Measurements from ENCODE around the gene CNOT3. TPM values are rescaled to one million over a fixed set of nuclear protein-coding genes. Genes with fewer than 3 reads are reported as not detected.
"Not testable (repeated sequence)": the region's sequence is repeated elsewhere in the genome, so short reads cannot be mapped to it uniquely, and the experiment has no call there.

Gene CNOT3
- total and polyA plus RNA-seq, 3 experiments from 2014 or later: 14.8 to 81.7 (median 75.1) TPM

- Histone ChIP-seq H3K36me3 (ENCODE audit: insufficient read depth, low read length) (no peaks in the 10 kb centered on the region), H3K27ac (ENCODE audit: low read depth, low read length) (no peak overlapping the region), H3K27me3 (ENCODE audit: insufficient read depth, low read length, poor library complexity, severe bottlenecking) (no peaks in the 10 kb centered on the region), H3K4me1 (ENCODE audit: insufficient read depth, low read length) (peaks cover 13% of the 10 kb centered on the region), H3K9me3 (ENCODE audit: low read length) (no peaks in the 10 kb centered on the region), H3K4me3 (ENCODE audit: low read length) (no peak overlapping the region)
- peak; percentile 77 to 92 (median 90) for DNase-seq
- Mint-ChIP-seq H3K9me3 (no peaks in the 10 kb centered on the region), H3K4me3 (peak overlapping the region in 1 of 7 donors; percentile 20), H3K36me3 (no peaks in the 10 kb centered on the region), H3K27ac (peak overlapping the region in 4 of 8 donors; percentile 24 to 71 (median 36)), H3K4me1 (peaks cover 8 to 20% (median 13%) of the 10 kb centered on the region in 3 donors), H3K27me3 (peaks cover 0 to 3% of the 10 kb centered on the region in 2 donors)
- POLR2A ChIA-PET: interaction anchor here (1.6 kb wide), 1 partner anchor 22 kb away, joined by 8 read pairs; the partner anchor contains the start of gene MBOAT7
- CTCF ChIA-PET: interaction anchor here (0.7 to 1.9 kb wide), 6 partner anchors 9 to 98 kb away, joined by 3 to 9 read pairs (median 6); partner anchors contain the start of genes LENG1, MBOAT7 and TSEN34
Measured at GRCh38 chr19:54168174-54168917, 30.8 kb downstream of the CNOT3 start.

- DNase-seq: no peak
- CTCF ChIA-PET: interaction anchor here (0.9 to 1.7 kb wide), 3 partner anchors 19 to 96 kb away, joined by 3 to 6 read pairs (median 3); no protein-coding TSS in a partner anchor
Measured at GRCh38 chr19:54169149-54169740, 31.7 kb downstream of the CNOT3 start.

DNA sequence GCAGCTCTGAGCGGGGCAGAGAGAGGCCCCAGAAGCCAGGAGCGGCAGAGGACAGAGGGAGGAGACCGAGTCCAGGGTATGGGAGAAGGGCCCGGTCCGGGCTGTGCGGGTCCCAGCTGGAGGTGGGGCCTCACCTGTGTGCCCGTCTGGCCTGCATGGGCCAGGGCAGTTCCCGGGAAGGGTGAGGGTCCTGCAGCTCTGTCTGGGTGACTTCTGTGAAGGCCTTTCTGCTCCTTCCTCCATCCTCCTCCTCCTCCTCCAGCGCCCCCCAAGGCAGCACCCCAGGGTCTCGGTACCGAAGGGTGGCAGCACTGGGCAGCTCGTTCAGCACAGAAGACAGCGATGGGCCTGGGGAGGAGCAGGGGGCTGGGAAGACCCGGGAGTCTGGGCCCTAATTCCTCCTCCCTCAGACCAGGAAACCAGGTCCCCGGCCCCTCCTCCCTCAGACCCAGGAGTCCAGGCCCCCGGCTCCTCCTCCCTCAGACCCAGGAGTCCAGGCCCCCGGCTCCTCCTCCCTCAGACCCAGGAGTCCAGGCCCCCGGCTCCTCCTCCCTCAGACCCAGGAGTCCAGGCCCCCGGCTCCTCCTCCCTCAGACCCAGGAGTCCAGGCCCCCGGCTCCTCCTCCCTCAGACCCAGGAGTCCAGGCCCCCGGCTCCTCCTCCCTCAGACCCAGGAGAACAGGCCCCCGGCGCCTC lies 34.3 kb downstream of the CNOT3 start:
- H3K4me3 Mint-ChIP-seq; H3K27ac Mint-ChIP-seq; H3K27me3 ChIP-seq (ENCODE audit: insufficient read depth, low read length, poor library complexity, severe bottlenecking); DNase-seq; H3K27ac ChIP-seq (ENCODE audit: low read depth, low read length); H3K36me3 Mint-ChIP-seq; POLR2A ChIA-PET; H3K9me3 ChIP-seq (ENCODE audit: low read length); H3K4me1 ChIP-seq (ENCODE audit: insufficient read depth, low read length); H3K4me1 Mint-ChIP-seq; CTCF ChIA-PET; H3K4me3 ChIP-seq (ENCODE audit: low read length); H3K36me3 ChIP-seq (ENCODE audit: insufficient read depth, low read length); H3K9me3 Mint-ChIP-seq; H3K27me3 Mint-ChIP-seq: not testable (repeated sequence)

More at GRCh38 chr19:54169149-54169740, 31.7 kb downstream of the CNOT3 start:
- Histone ChIP-seq H3K4me1 (ENCODE audit: insufficient read depth, low read length) (peaks cover 4% of the 10 kb centered on the region), H3K27me3 (ENCODE audit: insufficient read depth, low read length, poor library complexity, severe bottlenecking) (no peaks in the 10 kb centered on the region), H3K36me3 (ENCODE audit: insufficient read depth, low read length) (no peaks in the 10 kb centered on the region), H3K9me3 (ENCODE audit: low read length) (no peaks in the 10 kb centered on the region), H3K27ac (ENCODE audit: low read depth, low read length) (no peak overlapping the region), H3K4me3 (ENCODE audit: low read length) (no peak overlapping the region)
- Mint-ChIP-seq H3K27me3 (peaks cover 0 to 3% of the 10 kb centered on the region in 2 donors), H3K36me3 (no peaks in the 10 kb centered on the region), H3K4me1 (peaks cover 6 to 13% (median 8%) of the 10 kb centered on the region in 3 donors), H3K9me3 (no peaks in the 10 kb centered on the region), H3K27ac (no peak overlapping the region), H3K4me3 (no peak overlapping the region)
- POLR2A ChIA-PET: interaction anchor here (0.7 kb wide), 2 partner anchors 27 to 1430 kb away, joined by 3 to 4 read pairs; partner anchors contain the start of gene FIZ1

DNA sequence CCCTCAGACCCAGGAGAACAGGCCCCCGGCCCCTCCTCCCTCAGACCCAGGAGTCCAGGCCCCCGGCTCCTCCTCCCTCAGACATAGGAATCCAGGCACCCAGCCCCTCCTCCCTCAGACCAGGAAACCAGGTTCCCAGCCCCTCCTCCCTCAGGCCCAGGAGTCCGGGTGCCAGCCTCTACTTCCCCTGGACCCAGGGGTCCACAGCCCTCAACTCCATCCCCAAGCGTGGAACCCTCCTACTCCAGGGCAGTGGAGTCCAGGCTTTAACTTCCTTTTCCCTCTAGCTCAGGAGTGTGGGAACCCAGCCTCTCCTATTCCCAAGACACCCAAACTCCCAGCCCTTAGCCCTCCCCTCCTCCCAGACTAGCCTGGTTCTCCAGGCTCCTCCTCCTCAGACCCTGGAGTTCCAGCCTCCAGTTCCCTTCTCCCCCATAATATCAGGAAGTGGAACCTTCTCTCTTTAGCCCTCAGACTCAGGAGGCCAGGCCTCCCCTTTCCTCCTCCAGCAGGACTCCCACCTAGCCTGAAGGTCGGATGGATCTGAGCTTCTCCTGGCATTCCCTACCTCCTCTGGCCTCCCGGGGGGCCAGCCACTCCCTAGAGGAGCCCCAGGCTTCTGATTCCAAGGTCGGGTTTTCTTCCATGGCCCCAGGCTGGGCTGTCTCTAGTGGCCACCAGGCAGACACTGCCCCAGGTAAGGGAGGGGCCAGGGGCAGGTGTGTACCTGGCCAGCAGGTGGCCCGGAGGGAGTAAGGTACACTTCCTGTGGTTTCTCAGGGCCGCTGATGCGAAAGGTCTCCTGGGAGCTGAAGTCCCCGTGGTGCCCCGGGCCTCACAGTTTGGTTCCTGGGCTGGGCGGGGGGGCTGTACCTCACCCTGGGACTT lies 35.2 kb downstream of the CNOT3 start, which contains the start of gene TMC4:
TSS of gene TMC4 (minus strand) at position 690 of the 888 bp plus-strand sequence. CDS start at position 647, 43 bp downstream.
- DNase-seq: no peak
- Histone ChIP-seq H3K27me3 (ENCODE audit: insufficient read depth, low read length, poor library complexity, severe bottlenecking) (no peaks in the 10 kb centered on the region), H3K36me3 (ENCODE audit: insufficient read depth, low read length) (no peaks in the 10 kb centered on the region), H3K27ac (ENCODE audit: low read depth, low read length) (no peak within 1 kb of the TSS), H3K9me3 (ENCODE audit: low read length) (no peaks in the 10 kb centered on the region), H3K4me1 (ENCODE audit: insufficient read depth, low read length) (no peaks in the 10 kb centered on the region), H3K4me3 (ENCODE audit: low read length) (no peak within 1 kb of the TSS)
- ChIA-PET POLR2A (interaction anchor here (0.9 to 1.2 kb wide), 2 partner anchors 17 to 62 kb away, joined by 3 read pairs; partner anchors contain the start of gene MBOAT7), CTCF (interaction anchor here (1.5 to 1.7 kb wide), 3 partner anchors 15 to 35 kb away, joined by 4 read pairs; partner anchors contain the start of gene MBOAT7)
- H3K27me3 Mint-ChIP-seq: no peaks in the 10 kb centered on the region
- H3K4me1 Mint-ChIP-seq: peaks cover 0 to 6% (median 2%) of the 10 kb centered on the region in 3 donors
- H3K36me3 Mint-ChIP-seq: peaks cover 0 to 10% (median 0%) of the 10 kb centered on the region in 3 donors
- H3K4me3 Mint-ChIP-seq: peak within 1 kb of the TSS in 1 of 7 donors; percentile 65
- H3K27ac Mint-ChIP-seq: peak within 1 kb of the TSS in 2 of 8 donors; percentile 42 to 50
- no peaks in the 10 kb centered on the region for H3K9me3 Mint-ChIP-seq

DNA sequence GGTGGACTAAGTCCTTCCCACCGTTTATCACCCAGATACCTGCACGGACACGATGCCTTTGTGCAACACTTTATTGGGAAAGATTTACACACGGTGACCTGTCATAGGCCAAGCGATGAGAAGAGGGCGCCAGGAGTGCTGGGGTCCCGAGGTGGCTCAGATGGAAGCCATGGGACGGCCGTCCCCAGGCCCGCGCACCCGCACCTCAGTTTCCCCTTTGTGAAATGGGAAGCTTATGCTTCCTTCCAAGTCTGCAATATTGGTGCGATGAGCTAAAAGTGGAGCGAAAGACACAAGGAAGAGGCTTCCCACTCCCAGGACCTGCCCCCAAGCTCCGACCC lies 35.8 kb downstream of the CNOT3 start:
- Mint-ChIP-seq H3K36me3 (peaks cover 0 to 14% (median 4%) of the 10 kb centered on the region in 3 donors), H3K4me3 (no peak overlapping the region), H3K27me3 (no peaks in the 10 kb centered on the region), H3K27ac (peak overlapping the region in 1 of 8 donors; percentile 50), H3K9me3 (no peaks in the 10 kb centered on the region), H3K4me1 (peaks cover 0 to 2% (median 2%) of the 10 kb centered on the region in 3 donors)
- Histone ChIP-seq H3K27ac (ENCODE audit: low read depth, low read length) (no peak overlapping the region), H3K4me1 (ENCODE audit: insufficient read depth, low read length) (no peaks in the 10 kb centered on the region), H3K27me3 (ENCODE audit: insufficient read depth, low read length, poor library complexity, severe bottlenecking) (no peaks in the 10 kb centered on the region), H3K9me3 (ENCODE audit: low read length) (no peaks in the 10 kb centered on the region), H3K4me3 (ENCODE audit: low read length) (no peak overlapping the region), H3K36me3 (ENCODE audit: insufficient read depth, low read length) (no peaks in the 10 kb centered on the region)
- ChIA-PET CTCF (interaction anchor here (1.5 to 1.7 kb wide), 3 partner anchors 16 to 34 kb away, joined by 4 read pairs; partner anchors contain the start of gene MBOAT7), POLR2A (interaction anchor here (0.9 to 1.2 kb wide), 2 partner anchors 16 to 61 kb away, joined by 3 read pairs; partner anchors contain the start of gene MBOAT7)
- DNase-seq: no peak

GRCh38 chr19:54173951-54174834 lies 36.6 kb downstream of the CNOT3 start:
- Histone ChIP-seq H3K27me3 (ENCODE audit: insufficient read depth, low read length, poor library complexity, severe bottlenecking) (no peaks in the 10 kb centered on the region), H3K9me3 (ENCODE audit: low read length) (no peaks in the 10 kb centered on the region), H3K4me1 (ENCODE audit: insufficient read depth, low read length) (no peaks in the 10 kb centered on the region), H3K4me3 (ENCODE audit: low read length) (no peak overlapping the region), H3K36me3 (ENCODE audit: insufficient read depth, low read length) (no peaks in the 10 kb centered on the region), H3K27ac (ENCODE audit: low read depth, low read length) (no peak overlapping the region)
- Mint-ChIP-seq H3K36me3 (peaks cover 0 to 18% (median 5%) of the 10 kb centered on the region in 3 donors), H3K27ac (no peak overlapping the region), H3K9me3 (no peaks in the 10 kb centered on the region), H3K4me1 (no peaks in the 10 kb centered on the region), H3K4me3 (no peak overlapping the region), H3K27me3 (no peaks in the 10 kb centered on the region)
- DNase-seq: no peak
- POLR2A ChIA-PET: interaction anchor here (0.9 to 1.2 kb wide), 2 partner anchors 15 to 60 kb away, joined by 3 read pairs; partner anchors contain the start of gene MBOAT7
- CTCF ChIA-PET: interaction anchor here (1.5 to 1.7 kb wide), 4 partner anchors 15 to 91 kb away, joined by 3 to 4 read pairs (median 4); partner anchors contain the start of gene MBOAT7
